Common myeloid progenitor, CD34-positive (primary cell): ENCODE results near the gene PHF21A.

Source experiments
- CTCF ChIA-PET: fragments of 350-600 bp; sonication (Branson Sonifier 250); formaldehyde crosslinking; loops from one replicate; lab custom pipeline; 2021; ENCODE audit warnings: antibody characterized with exemption; lab: Charles Lee
- POLR2A ChIA-PET: fragments of 350-600 bp; sonication (Branson Sonifier 250); formaldehyde crosslinking; loops from one replicate; lab custom pipeline; 2021; ENCODE audit warnings: antibody characterized with exemption; lab: Charles Lee
- DNase-seq, 3 donors: peaks; one replicate each; pipeline versions ENCODE4 v3.0.0 to v3.0.0-alpha.2; 2013
- H3K27ac ChIP-seq, 2 experiments: 1 replicate in 1 of 2; 2 replicates in 1 of 2; pipeline ENCODE4 v1.7.0; 2013; ENCODE audit warnings: inconsistent platforms in 2 of 2, low read length in 2 of 2, mild to moderate bottlenecking in 2 of 2, low read depth in 1 of 2, moderate library complexity in 1 of 2; ENCODE audit not compliant: severe bottlenecking in 2 of 2, insufficient read depth in 1 of 2, poor library complexity in 1 of 2
- H3K27me3 ChIP-seq, 5 experiments: replicated peaks in 2 of 5; 1 replicate in 3 of 5; 2 replicates in 2 of 5; pipeline versions ENCODE4 v1.6.1 to v1.7.0; 2013; ENCODE audit warnings: low read length in 4 of 5, mild to moderate bottlenecking in 2 of 5, moderate library complexity in 2 of 5, inconsistent platforms in 1 of 5; ENCODE audit not compliant: insufficient read depth in 5 of 5, control insufficient read depth in 4 of 5
- H3K36me3 ChIP-seq, 4 experiments: 1 replicate in 2 of 4; 2 replicates in 2 of 4; pipeline versions ENCODE4 v1.6.1 to v1.7.0; 2013; ENCODE audit warnings: low read length in 3 of 4, control low read depth in 1 of 4, mild to moderate bottlenecking in 1 of 4; ENCODE audit not compliant: control insufficient read depth in 4 of 4, insufficient read depth in 4 of 4
- H3K4me1 ChIP-seq, 4 experiments: 1 replicate in 3 of 4; 2 replicates in 1 of 4; pipeline versions ENCODE4 v1.6.1 to v1.7.1; 2013; ENCODE audit warnings: low read length in 3 of 4, mild to moderate bottlenecking in 3 of 4, control low read depth in 1 of 4, inconsistent platforms in 1 of 4, moderate library complexity in 1 of 4; ENCODE audit not compliant: control insufficient read depth in 4 of 4, insufficient read depth in 4 of 4; ENCODE audit errors: control extremely low read depth in 1 of 4
- H3K4me3 ChIP-seq, 7 experiments: 1 replicate in 4 of 7; 2 replicates in 3 of 7; pipeline versions ENCODE4 v1.5.1 to v1.7.0; 2013; ENCODE audit warnings: mild to moderate bottlenecking in 7 of 7, low read length in 6 of 7, moderate library complexity in 6 of 7, inconsistent platforms in 2 of 7, low read depth in 2 of 7, control low read depth in 1 of 7; ENCODE audit not compliant: insufficient read depth in 4 of 7, control insufficient read depth in 1 of 7; ENCODE audit errors: extremely low read depth in 1 of 7
- H3K9me3 ChIP-seq, 5 experiments: 1 replicate in 4 of 5; 2 replicates in 1 of 5; pipeline versions ENCODE4 v1.6.1 to v1.7.1; 2013; ENCODE audit warnings: low read length in 4 of 5, mild to moderate bottlenecking in 2 of 5, inconsistent platforms in 1 of 5, low read depth in 1 of 5, moderate library complexity in 1 of 5; ENCODE audit not compliant: control insufficient read depth in 4 of 5, insufficient read depth in 2 of 5; ENCODE audit errors: control extremely low read depth in 1 of 5
- WGBS: methylation state at CpG from one replicate; pipeline ENCODE4 v1.1.5; 2013; ENCODE audit not compliant: insufficient coverage; 5-methylcytosine and 5-hydroxymethylcytosine counted together

Gene PHF21A

GRCh38 chr11:45945397-45945999, 175.8 kb downstream of the PHF21A start:
- H3K4me1 ChIP-seq: no peaks in the 10 kb centered on the region
- WGBS: 100% methylated on average over 3 of the region's 3 CpGs
- H3K9me3 ChIP-seq: no peaks in the 10 kb centered on the region
- ChIA-PET POLR2A (interaction anchor here (0.7 kb wide), 1 partner anchor 579 kb away, joined by 3 read pairs; no protein-coding TSS in a partner anchor), CTCF (interaction anchor here (1.3 to 2.2 kb wide), 2 partner anchors 22 to 73 kb away, joined by 5 to 6 read pairs; no protein-coding TSS in a partner anchor)
- DNase-seq: no peak
- no peak overlapping the region for H3K27ac ChIP-seq
- H3K4me3 ChIP-seq: no peak overlapping the region
- H3K27me3 ChIP-seq: no peaks in the 10 kb centered on the region
- peaks cover 28 to 73% (median 47%) of the 10 kb centered on the region in 4 experiments for H3K36me3 ChIP-seq

GRCh38 chr11:45942381-45942780, 178.9 kb downstream of the PHF21A start:
- no peaks in the 10 kb centered on the region for H3K27me3 ChIP-seq
- POLR2A ChIA-PET: no interaction called here
- DNase-seq: no peak

GRCh38 chr11:45941285-45941684, 180.0 kb downstream of the PHF21A start:
- WGBS: 100% methylated on average over 2 of the region's 4 CpGs
- no peak overlapping the region for H3K4me3 ChIP-seq
- H3K36me3 ChIP-seq: peaks cover 13 to 53% (median 26%) of the 10 kb centered on the region in 4 experiments
- ChIA-PET CTCF (interaction anchor here (1.4 kb wide), 1 partner anchor 24 kb away, joined by 7 read pairs; no protein-coding TSS in a partner anchor), POLR2A (no interaction called here)
- H3K27ac ChIP-seq: no peak overlapping the region
- no peaks in the 10 kb centered on the region for H3K27me3 ChIP-seq
- H3K9me3 ChIP-seq: no peaks in the 10 kb centered on the region
- H3K4me1 ChIP-seq: no peaks in the 10 kb centered on the region
- no peak for DNase-seq

More at GRCh38 chr11:45942381-45942780, 178.9 kb downstream of the PHF21A start:
- H3K36me3 ChIP-seq: peaks cover 16 to 53% (median 32%) of the 10 kb centered on the region in 4 experiments
- H3K27ac ChIP-seq: no peak overlapping the region
- H3K4me1 ChIP-seq: no peaks in the 10 kb centered on the region
- 94% methylated on average over 4 of the region's 4 CpGs for WGBS
- no peak overlapping the region for H3K4me3 ChIP-seq
- H3K9me3 ChIP-seq: no peaks in the 10 kb centered on the region
- CTCF ChIA-PET: no interaction called here

GRCh38 chr11:45939836-45940235, 181.4 kb downstream of the PHF21A start:
- no peaks in the 10 kb centered on the region for H3K27me3 ChIP-seq
- peaks cover 8 to 53% (median 21%) of the 10 kb centered on the region in 4 experiments for H3K36me3 ChIP-seq
- no peaks in the 10 kb centered on the region for H3K4me1 ChIP-seq
- CTCF ChIA-PET: interaction anchor here (0.8 kb wide), 1 partner anchor 16 kb away, joined by 3 read pairs; no protein-coding TSS in a partner anchor
- WGBS: no CpG with 5 or more reads among the region's 2 CpGs
- no peak overlapping the region for H3K27ac ChIP-seq
- POLR2A ChIA-PET: no interaction called here
- H3K4me3 ChIP-seq: no peak overlapping the region
- H3K9me3 ChIP-seq: no peaks in the 10 kb centered on the region
- DNase-seq: no peak

- Histone ChIP-seq H3K4me3 (no peak overlapping the region), H3K27me3 (no peaks in the 10 kb centered on the region), H3K27ac (no peak overlapping the region), H3K4me1 (no peaks in the 10 kb centered on the region), H3K9me3 (no peaks in the 10 kb centered on the region), H3K36me3 (peaks cover 7 to 59% (median 32%) of the 10 kb centered on the region in 4 experiments)
- POLR2A ChIA-PET: no interaction called here
- WGBS: 95% methylated on average over 7 of the region's 10 CpGs
- CTCF ChIA-PET: interaction anchor here (1.3 kb wide), 2 partner anchors 11 to 94 kb away, joined by 3 to 4 read pairs; no protein-coding TSS in a partner anchor
- no peak for DNase-seq
Observed at GRCh38 chr11:45937916-45938315, 183.3 kb downstream of the PHF21A start.

- Histone ChIP-seq H3K27me3 (no peaks in the 10 kb centered on the region), H3K36me3 (peaks cover 8 to 67% (median 32%) of the 10 kb centered on the region in 4 experiments), H3K9me3 (no peaks in the 10 kb centered on the region), H3K4me3 (no peak overlapping the region), H3K4me1 (no peaks in the 10 kb centered on the region), H3K27ac (peak overlapping the region in 1 of 2 experiments; percentile 2)
- WGBS: 93% methylated on average over 3 of the region's 4 CpGs
- ChIA-PET POLR2A (no interaction called here), CTCF (interaction anchor here (0.7 to 1.3 kb wide), 5 partner anchors 10 to 92 kb away, joined by 3 to 4 read pairs (median 3); partner anchors contain the start of genes LARGE2 and PEX16)
- DNase-seq: no peak
Observed at GRCh38 chr11:45936511-45937054, 184.7 kb downstream of the PHF21A start.
